Skeletal muscle satellite cell (primary cell): ENCODE measurements around the gene SRMS.

Source experiments
- H3K27me3 ChIP-seq: 2 replicates; pipeline ENCODE4 v1.7.0; 2013; ENCODE audit warnings: low read length; ENCODE audit not compliant: control insufficient read depth, insufficient read depth
- H3K36me3 ChIP-seq: 2 replicates; pipeline ENCODE4 v1.7.0; 2013; ENCODE audit warnings: mild to moderate bottlenecking, control low read depth, low read length; ENCODE audit not compliant: insufficient read depth
- H3K4me1 ChIP-seq: 2 replicates; pipeline ENCODE4 v1.7.0; 2013; ENCODE audit warnings: low read length; ENCODE audit not compliant: control insufficient read depth, insufficient read depth
- H3K4me2 ChIP-seq: 2 replicates; pipeline ENCODE4 v1.7.0; 2013; ENCODE audit warnings: mild to moderate bottlenecking, low read length
- H3K4me3 ChIP-seq: 2 replicates; pipeline ENCODE4 v1.7.0; 2013; ENCODE audit warnings: low read length
- H3K9ac ChIP-seq: 2 replicates; pipeline ENCODE4 v1.7.0; 2013; ENCODE audit warnings: mild to moderate bottlenecking, low read depth, low read length, moderate library complexity
- H3K9me3 ChIP-seq: replicated peaks from 2 replicates; pipeline ENCODE4 v1.7.0; 2013; ENCODE audit warnings: mild to moderate bottlenecking, control low read depth, low read length

The SRMS gene

DNA sequence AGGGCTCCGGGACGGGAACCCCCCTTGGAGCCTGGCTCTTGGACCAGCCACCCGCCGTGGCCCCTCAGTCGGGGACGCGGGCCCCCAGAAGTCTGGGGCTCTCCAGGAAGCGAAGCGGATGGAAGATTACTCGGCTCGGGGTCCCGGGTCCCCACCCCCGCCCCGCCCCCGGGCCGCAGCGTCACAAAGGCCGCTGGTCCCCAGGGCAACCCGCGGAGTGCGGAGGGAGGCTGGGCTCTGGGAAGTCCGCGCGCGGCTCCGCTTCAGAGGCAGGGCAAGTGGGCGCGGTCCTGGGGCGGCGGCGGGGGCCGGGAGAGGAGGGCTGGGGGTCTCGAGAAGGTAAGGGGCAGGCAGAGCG lies 6.4 kb upstream of the SRMS start, which contains the start of gene FNDC11:
Gene FNDC11, plus strand, starts transcription at position 227 of the 358 bp plus-strand sequence. CDS start 1,505 bp downstream, outside the sequence.
- H3K4me2 ChIP-seq: peak within 1 kb of the TSS; percentile 90
- no peaks in the 10 kb centered on the region for H3K36me3 ChIP-seq
- peaks cover 3% of the 10 kb centered on the region for H3K4me1 ChIP-seq
- peaks cover 16% of the 10 kb centered on the region for H3K27me3 ChIP-seq
- H3K9me3 ChIP-seq: no peaks in the 10 kb centered on the region
- peak within 1 kb of the TSS; percentile 54 for H3K9ac ChIP-seq
- H3K4me3 ChIP-seq: peak within 1 kb of the TSS; percentile 69

DNA sequence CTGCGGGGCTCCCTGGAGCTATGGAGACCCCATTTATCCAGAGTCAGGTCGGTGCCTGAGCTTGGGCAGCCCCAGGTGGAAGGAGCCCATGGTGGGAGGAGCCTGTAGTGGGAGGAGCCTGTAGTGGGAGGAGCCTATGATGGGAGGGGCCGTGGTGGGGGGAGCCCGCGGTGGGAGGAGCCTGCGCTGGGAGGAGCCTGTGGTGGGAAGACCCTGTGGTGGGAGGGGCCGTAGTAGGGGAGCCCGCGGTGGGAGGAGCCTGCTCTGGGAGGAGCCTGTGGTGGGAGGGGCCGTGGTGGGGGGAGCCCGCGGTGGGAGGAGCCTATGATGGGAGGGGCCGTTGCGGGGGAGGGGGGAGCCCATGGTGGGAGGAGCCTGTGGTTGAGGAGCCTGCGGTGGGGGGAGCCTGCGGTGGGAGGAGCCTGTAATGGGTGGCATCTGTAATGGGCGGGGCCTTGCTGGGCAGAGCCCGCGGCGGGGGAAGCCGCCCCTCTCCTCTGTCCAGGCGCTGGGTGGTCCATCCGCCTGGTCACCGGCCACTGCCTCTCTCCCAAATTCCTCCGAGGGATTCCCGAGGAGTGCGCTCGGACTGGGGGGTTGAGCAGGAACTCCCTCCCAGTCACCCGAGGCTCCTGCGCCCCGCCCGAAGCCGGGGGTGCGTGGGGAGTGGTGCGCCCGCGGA lies 5.8 kb upstream of the SRMS start:
- Histone ChIP-seq H3K36me3 (no peaks in the 10 kb centered on the region), H3K9me3 (no peaks in the 10 kb centered on the region), H3K9ac (peak overlapping the region; percentile 54)

DNA sequence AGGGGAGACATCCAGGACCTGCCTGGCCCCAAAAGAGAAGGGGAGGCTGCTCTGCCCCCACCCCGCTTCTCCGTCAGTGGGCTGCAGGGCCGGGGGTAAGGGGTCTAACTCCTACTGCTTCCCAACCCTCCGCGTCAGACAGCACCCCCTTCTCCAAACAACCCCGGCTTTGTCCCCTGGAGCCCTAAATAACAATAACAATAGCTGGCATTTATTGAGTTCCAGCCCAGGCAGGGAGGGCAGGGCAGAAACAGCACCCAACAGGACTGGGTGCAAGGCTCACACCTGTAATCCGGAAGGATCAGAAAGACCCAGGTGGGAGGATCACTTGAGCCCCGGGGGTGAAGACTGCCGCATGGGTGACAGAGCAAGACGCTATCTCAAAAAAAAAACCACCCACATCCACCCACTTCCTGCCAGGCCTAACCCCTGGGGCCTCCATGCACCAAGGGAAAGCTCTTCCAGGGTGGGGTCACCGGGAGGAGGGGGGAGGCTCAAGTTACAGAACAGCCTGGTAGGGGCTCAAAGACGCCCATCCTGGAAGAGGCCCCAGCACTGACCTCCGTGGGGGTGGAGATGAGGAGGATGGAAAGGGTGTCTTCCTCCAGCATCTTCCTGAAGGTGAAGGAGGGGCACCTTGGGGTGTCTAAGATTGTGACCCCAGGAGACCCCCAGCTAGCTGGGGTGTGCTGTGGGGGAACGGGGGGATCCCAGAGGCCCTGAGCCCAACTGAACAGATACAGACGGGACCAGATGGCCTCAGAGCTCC lies 5.1 kb upstream of the SRMS start:
- Histone ChIP-seq H3K9ac (no peak overlapping the region), H3K9me3 (no peaks in the 10 kb centered on the region), H3K4me2 (no peak overlapping the region), H3K27me3 (peaks cover 28% of the 10 kb centered on the region), H3K4me3 (no peak overlapping the region), H3K4me1 (peaks cover 7% of the 10 kb centered on the region), H3K36me3 (no peaks in the 10 kb centered on the region)

More for the DNA sequence above, 5.8 kb upstream of the SRMS start:
- peaks cover 3% of the 10 kb centered on the region for H3K4me1 ChIP-seq
- peak overlapping the region; percentile 69 for H3K4me3 ChIP-seq
- H3K4me2 ChIP-seq: peak overlapping the region; percentile 90
- peaks cover 20% of the 10 kb centered on the region for H3K27me3 ChIP-seq

GRCh38 chr20:63551068-63551467 lies 3.5 kb upstream of the SRMS start:
- H3K9ac ChIP-seq: no peak overlapping the region
- H3K9me3 ChIP-seq: no peaks in the 10 kb centered on the region
- H3K36me3 ChIP-seq: no peaks in the 10 kb centered on the region
- H3K4me2 ChIP-seq: no peak overlapping the region
- peaks cover 42% of the 10 kb centered on the region for H3K27me3 ChIP-seq
- peaks cover 7% of the 10 kb centered on the region for H3K4me1 ChIP-seq
- no peak overlapping the region for H3K4me3 ChIP-seq

DNA sequence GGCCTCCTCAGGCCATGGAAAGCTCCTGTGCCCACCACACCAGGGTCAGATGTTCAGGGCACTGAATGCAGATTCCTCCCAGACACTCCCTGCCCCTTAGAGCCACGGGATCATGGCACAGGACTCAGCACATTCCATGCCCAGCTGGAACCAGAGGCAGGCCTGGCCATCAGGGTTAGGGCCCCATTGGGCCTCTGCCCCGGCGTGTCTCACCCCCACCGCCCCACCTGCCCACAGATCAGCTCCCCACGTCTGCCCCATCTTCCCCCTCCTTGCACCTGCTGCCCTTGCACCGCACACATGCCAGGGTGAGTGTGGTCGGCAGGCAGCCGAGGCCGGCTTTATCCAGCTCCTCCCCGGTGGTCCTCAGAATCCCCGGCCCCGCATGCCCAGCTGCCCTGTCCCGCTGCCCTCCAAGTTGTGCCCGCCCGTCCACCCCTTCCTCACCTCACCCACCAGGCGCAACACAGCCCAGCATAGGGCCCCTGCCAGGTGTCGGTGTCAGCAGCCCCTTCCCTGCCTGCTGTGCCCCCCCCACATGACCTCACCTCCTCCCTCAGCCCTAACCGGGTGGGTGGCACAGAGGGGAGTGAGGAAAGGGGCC lies 2.2 kb upstream of the SRMS start:
- Histone ChIP-seq H3K4me1 (peaks cover 7% of the 10 kb centered on the region), H3K4me2 (no peak overlapping the region), H3K9me3 (no peaks in the 10 kb centered on the region), H3K4me3 (no peak overlapping the region), H3K27me3 (peaks cover 47% of the 10 kb centered on the region), H3K36me3 (no peaks in the 10 kb centered on the region), H3K9ac (no peak overlapping the region)

- peaks cover 7% of the 10 kb centered on the region for H3K4me1 ChIP-seq
- H3K9me3 ChIP-seq: no peaks in the 10 kb centered on the region
- no peaks in the 10 kb centered on the region for H3K36me3 ChIP-seq
- H3K9ac ChIP-seq: no peak overlapping the region
- peaks cover 52% of the 10 kb centered on the region for H3K27me3 ChIP-seq
- no peak overlapping the region for H3K4me3 ChIP-seq
- no peak overlapping the region for H3K4me2 ChIP-seq
Observed at GRCh38 chr20:63549019-63549418, 1.5 kb upstream of the SRMS start.

DNA sequence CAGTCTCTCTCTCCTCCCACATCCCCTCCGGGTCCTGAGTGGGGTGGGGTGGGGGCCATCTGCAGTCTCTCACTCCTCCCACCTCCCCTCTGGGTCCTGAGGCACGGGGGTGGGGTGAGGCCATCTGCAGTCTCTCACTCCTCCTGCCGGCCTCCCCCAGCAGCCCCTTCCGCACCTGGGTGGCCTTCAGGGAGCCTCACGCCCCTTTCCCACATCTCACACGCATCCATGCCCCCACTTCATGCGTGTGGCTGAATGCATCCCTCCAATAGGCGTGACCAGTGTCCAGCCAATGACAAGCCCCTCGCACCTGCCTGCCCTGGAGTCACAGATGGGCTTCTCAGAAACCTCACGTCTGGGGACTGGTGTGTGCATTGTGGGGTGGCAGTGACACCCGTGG lies 993 bp upstream of the SRMS start:
- Histone ChIP-seq H3K27me3 (peaks cover 56% of the 10 kb centered on the region), H3K4me2 (no peak overlapping the region), H3K4me1 (peaks cover 3% of the 10 kb centered on the region), H3K9ac (no peak overlapping the region), H3K9me3 (no peaks in the 10 kb centered on the region), H3K36me3 (no peaks in the 10 kb centered on the region), H3K4me3 (no peak overlapping the region)

DNA sequence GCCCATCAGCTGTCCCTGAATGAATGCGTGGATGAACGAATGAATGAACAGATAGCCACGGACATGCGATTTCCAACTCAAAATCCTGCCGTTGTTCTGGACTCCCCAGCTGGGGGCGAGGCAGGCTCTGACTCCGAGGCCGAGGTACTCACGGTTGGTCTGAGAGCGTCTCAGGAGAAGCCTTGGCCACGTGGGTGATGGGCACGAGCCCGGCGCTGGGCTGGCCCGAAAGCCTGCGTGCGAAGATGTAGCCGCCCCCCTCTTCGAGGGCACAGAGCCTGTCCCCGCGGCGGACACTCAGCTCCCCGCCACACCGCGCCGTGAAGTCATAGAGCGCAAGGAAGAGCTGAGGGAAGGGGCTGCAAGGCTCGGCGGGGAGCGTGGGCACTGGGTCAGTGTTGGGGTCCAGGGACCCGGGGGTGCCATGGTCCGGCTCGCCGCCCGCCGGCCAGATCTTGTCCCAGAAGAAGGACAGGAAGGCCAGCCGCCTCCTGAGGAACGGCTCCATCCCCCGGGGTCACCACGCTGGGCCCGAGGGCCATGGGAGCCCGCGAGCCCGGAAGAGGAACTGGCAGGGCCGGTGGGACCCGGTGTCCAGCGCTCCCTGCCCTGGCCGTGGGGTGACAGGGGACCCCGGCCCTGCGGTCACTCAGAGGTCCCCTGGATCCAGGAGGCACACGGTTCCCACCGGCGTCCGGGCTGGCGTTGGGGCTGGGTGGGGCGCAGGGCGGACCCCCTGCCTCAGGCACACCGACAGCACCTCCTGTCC lies 409 bp downstream of the SRMS start:
- Histone ChIP-seq H3K27me3 (peaks cover 53% of the 10 kb centered on the region), H3K4me3 (no peak overlapping the region), H3K4me2 (no peak overlapping the region), H3K9me3 (no peaks in the 10 kb centered on the region), H3K36me3 (no peaks in the 10 kb centered on the region), H3K4me1 (peaks cover 3% of the 10 kb centered on the region), H3K9ac (no peak overlapping the region)

DNA sequence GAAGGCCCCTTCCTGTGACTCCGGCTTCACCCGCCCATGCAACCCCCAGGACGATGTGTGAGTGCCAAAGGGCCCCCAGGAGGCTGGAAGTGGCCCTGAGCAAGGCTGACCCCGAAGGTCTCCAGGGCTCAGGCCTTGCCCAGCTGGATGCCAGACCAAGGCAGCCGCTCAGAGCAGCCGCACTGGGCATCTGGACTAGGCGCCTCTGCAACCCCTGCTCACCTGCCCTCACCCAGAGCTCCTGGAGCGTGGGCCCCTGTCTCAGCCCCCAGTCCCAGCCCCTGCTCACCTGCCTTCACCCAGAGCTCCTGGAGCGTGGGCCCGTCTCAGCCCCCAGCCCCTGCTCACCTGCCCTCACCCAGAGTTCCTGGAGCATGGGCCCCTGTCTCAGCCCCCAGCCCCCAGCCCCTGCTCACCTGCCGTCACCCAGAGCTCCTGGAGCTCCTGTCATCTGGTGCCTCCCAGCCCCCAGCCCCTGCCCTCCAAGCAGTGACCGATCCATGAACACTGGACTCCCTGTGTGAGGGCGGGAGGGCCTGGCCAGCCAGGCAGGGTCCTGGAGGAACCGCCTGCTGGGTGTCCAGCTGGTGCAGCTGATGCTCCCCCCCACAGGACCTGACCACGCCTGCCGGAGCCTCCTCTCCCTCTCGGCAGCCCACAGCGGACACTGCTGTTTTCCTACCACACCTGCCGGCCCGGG lies 1.1 kb downstream of the SRMS start:
- peaks cover 3% of the 10 kb centered on the region for H3K4me1 ChIP-seq
- H3K27me3 ChIP-seq: peaks cover 53% of the 10 kb centered on the region
- H3K4me2 ChIP-seq: no peak overlapping the region
- H3K9me3 ChIP-seq: no peaks in the 10 kb centered on the region
- no peak overlapping the region for H3K9ac ChIP-seq
- no peak overlapping the region for H3K4me3 ChIP-seq
- no peaks in the 10 kb centered on the region for H3K36me3 ChIP-seq

GRCh38 chr20:63545814-63546213 lies 1.7 kb downstream of the SRMS start:
- no peak overlapping the region for H3K4me3 ChIP-seq
- no peak overlapping the region for H3K9ac ChIP-seq
- no peaks in the 10 kb centered on the region for H3K36me3 ChIP-seq

More at GRCh38 chr20:63545814-63546213, 1.7 kb downstream of the SRMS start:
- peaks cover 3% of the 10 kb centered on the region for H3K4me1 ChIP-seq
- no peak overlapping the region for H3K4me2 ChIP-seq
- H3K9me3 ChIP-seq: no peaks in the 10 kb centered on the region
- H3K27me3 ChIP-seq: peaks cover 49% of the 10 kb centered on the region
